HCT116 (cell line): ENCODE measurements around the gene NRN1. TPM values are rescaled to one million over a fixed set of nuclear protein-coding genes. Genes with fewer than 3 reads are reported as not detected.
A peak's percentile ranks its signal among the peaks of the same experiment; 100 is the strongest.
"Not testable (repeated sequence)": the region's sequence is repeated elsewhere in the genome, so short reads cannot be mapped to it uniquely, and the experiment has no call there.

Experiments
- ATAC-seq: fragments of 200-7000 bp; cut with Tn5 transposase; 2 replicates; pipeline ENCODE4 v1.9.1; 2020; ENCODE audit warnings: mild to moderate bottlenecking, moderate library complexity
- BruUV-seq: library from RNA; stranded (reverse); fragments of 400-500 nt; replicated peaks from 2 replicates; lab custom pipeline; 2021; lab: Mats Ljungman, UMichigan
- CTCF ChIA-PET: fragments of 300-600 bp; sonication (Branson Sonifier 250); formaldehyde crosslinking; loops from one replicate; lab custom pipeline; 2021; ENCODE audit warnings: antibody characterized with exemption; lab: Charles Lee
- POLR2A ChIA-PET: fragments of 300-600, 350-600 bp; sonication (Branson Sonifier 250); formaldehyde crosslinking; loops from one replicate; lab custom pipeline; 2021; ENCODE audit warnings: antibody characterized with exemption; lab: Charles Lee
- RAD21 ChIA-PET, 2 experiments: fragments of 300-600 bp; sonication (Branson Sonifier 250); formaldehyde crosslinking; loops; one replicate each; lab custom pipeline; 2023; ENCODE audit warnings: low total read pairs in 2 of 2; ENCODE audit not compliant: uncharacterized antibody in 2 of 2, unreplicated experiment in 2 of 2, low non-redundant PET in 1 of 2; lab: Charles Lee
- DNase-seq: peaks from one replicate; pipeline ENCODE4 v3.0.0-alpha.2; 2010; ENCODE audit warnings: low read depth, low spot score
- H2AFZ ChIP-seq: fragments of 200-600 bp; shearing (Covaris generic), sonication (generic); 2 replicates; pipeline ENCODE4 v1.6.1; 2017; ENCODE audit warnings: low read depth, mixed run types, mixed read lengths, antibody characterized with exemption, low read length; ENCODE audit not compliant: poor library complexity, severe bottlenecking
- H3K27ac ChIP-seq: 2 replicates; pipeline ENCODE4 v1.5.1; 2012; ENCODE audit warnings: low read depth, low read length
- H3K27me3 ChIP-seq: fragments of 200-600 bp; sonication (generic); 2 replicates; pipeline ENCODE4 v1.6.1; 2016; ENCODE audit warnings: mixed run types, low read length, mixed read lengths; ENCODE audit not compliant: insufficient read depth
- H3K36me3 ChIP-seq, 2 experiments: fragments of 200-500 bp in 1 of 2; fragments of 200-600 bp in 1 of 2; sonication (Bioruptor generic) in 1 of 2; sonication (generic) in 1 of 2; 2 replicates each; pipeline versions ENCODE4 v1.5.1 to v1.6.1; 2014 to 2016; ENCODE audit warnings: low read length in 2 of 2, inconsistent platforms in 1 of 2, mixed read lengths in 1 of 2, mixed run types in 1 of 2; ENCODE audit not compliant: insufficient read depth in 2 of 2, control insufficient read depth in 1 of 2
- H3K4me1 ChIP-seq, 2 experiments: fragments of 200-600 bp in 1 of 2; sonication (generic) in 1 of 2; 2 replicates each; pipeline versions ENCODE4 v1.5.1 to v1.6.1; 2012 to 2017; ENCODE audit warnings: low read length in 2 of 2, inconsistent platforms in 1 of 2, mild to moderate bottlenecking in 1 of 2, mixed read lengths in 1 of 2, mixed run types in 1 of 2, moderate library complexity in 1 of 2; ENCODE audit not compliant: insufficient read depth in 2 of 2, control insufficient read depth in 1 of 2
- H3K4me2 ChIP-seq: fragments of 200-600 bp; sonication (generic); 2 replicates; pipeline ENCODE4 v1.6.1; 2017; ENCODE audit warnings: mixed run types, low read length, mixed read lengths
- H3K4me3 ChIP-seq, 2 experiments: fragments of 200-600 bp in 1 of 2; sonication (generic) in 1 of 2; replicated peaks in 1 of 2; 2 replicates each; pipeline ENCODE4 v1.5.1; 2011 to 2016; ENCODE audit warnings: low read length in 2 of 2, control low read depth in 1 of 2, low read depth in 1 of 2, mild to moderate bottlenecking in 1 of 2, mixed read lengths in 1 of 2, mixed run types in 1 of 2
- H3K79me2 ChIP-seq: fragments of 200-600 bp; sonication (generic); 2 replicates; pipeline ENCODE4 v1.6.1; 2017; ENCODE audit warnings: mild to moderate bottlenecking, mixed run types, low read length, moderate library complexity, mixed read lengths; ENCODE audit not compliant: insufficient read depth
- H3K9ac ChIP-seq: fragments of 200-600 bp; sonication (generic); 2 replicates; pipeline ENCODE4 v1.6.1; 2016; ENCODE audit warnings: low read length, mixed read lengths
- H3K9me2 ChIP-seq: fragments of 200-600 bp; sonication (generic), shearing (Covaris generic); 2 replicates; pipeline ENCODE4 v1.6.1; 2017; ENCODE audit warnings: mixed run types, mild to moderate bottlenecking, moderate library complexity; ENCODE audit not compliant: insufficient read depth
- H3K9me3 ChIP-seq, 2 experiments: fragments of 200-500 bp in 1 of 2; fragments of 200-600 bp in 1 of 2; sonication (Bioruptor generic) in 1 of 2; sonication (generic) in 1 of 2; 2 replicates each; pipeline ENCODE4 v1.6.1; 2014 to 2017; ENCODE audit warnings: low read length in 2 of 2, mixed read lengths in 2 of 2, inconsistent platforms in 1 of 2, low read depth in 1 of 2, mild to moderate bottlenecking in 1 of 2, mixed run types in 1 of 2, moderate library complexity in 1 of 2; ENCODE audit not compliant: control insufficient read depth in 1 of 2, insufficient read depth in 1 of 2
- H4K20me1 ChIP-seq: fragments of 200-600 bp; sonication (generic), shearing (Covaris generic); 2 replicates; pipeline ENCODE4 v1.6.1; 2017; ENCODE audit warnings: mixed run types, mild to moderate bottlenecking, moderate library complexity; ENCODE audit not compliant: insufficient read depth
- CBX3 ChIP-seq: IDR thresholded peaks from 2 replicates; pipeline ENCODE4 v1.6.1; 2012; ENCODE audit warnings: low read depth
- EGR1 ChIP-seq: IDR thresholded peaks from 2 replicates; pipeline ENCODE4 v1.6.1; 2012; ENCODE audit warnings: low read depth
- FOSL1 ChIP-seq: IDR thresholded peaks from 2 replicates; pipeline ENCODE4 v1.6.1; 2012; ENCODE audit warnings: low read depth
- JUND ChIP-seq: IDR thresholded peaks from 2 replicates; pipeline ENCODE4 v1.6.1; 2012
- MAX ChIP-seq: IDR thresholded peaks from 2 replicates; pipeline ENCODE4 v1.6.1; 2012
- POLR2AphosphoS5 ChIP-seq: IDR thresholded peaks from 2 replicates; pipeline ENCODE4 v1.6.1; 2011; ENCODE audit warnings: mild to moderate bottlenecking, low read depth, low read length, moderate library complexity
- RAD21 ChIP-seq: IDR thresholded peaks from 2 replicates; pipeline ENCODE4 v1.6.1; 2012; ENCODE audit warnings: low read depth, mild to moderate bottlenecking
- SP1 ChIP-seq: IDR thresholded peaks from 2 replicates; pipeline ENCODE4 v1.6.1; 2012; ENCODE audit warnings: low read depth
- SRF ChIP-seq: IDR thresholded peaks from 2 replicates; pipeline ENCODE4 v1.6.1; 2012; ENCODE audit warnings: low read depth
- YY1 ChIP-seq: IDR thresholded peaks from 2 replicates; pipeline ENCODE4 v1.6.1; 2011; ENCODE audit warnings: low read length, low read depth, moderate library complexity, mild to moderate bottlenecking; ENCODE audit not compliant: insufficient replicate concordance; ENCODE audit errors: extremely low read depth
- ZNF274 ChIP-seq: fragments of 200-500 bp; sonication (Bioruptor generic); IDR thresholded peaks from 2 replicates; pipeline ENCODE4 v1.6.1; 2014; ENCODE audit warnings: mild to moderate bottlenecking, low read depth, low read length, inconsistent platforms
- intact Hi-C: fragments of 100-400 bp; cut with micrococcal nuclease; formaldehyde crosslinking; loops from 2 replicates; pipeline ENCODE4 v1.10.0; 2022
- total RNA-seq: library from RNA; stranded (reverse); gene quantifications from one replicate; pipeline ENCODE4 v1.2.1, GENCODE V29; 2021; ENCODE audit not compliant: unreplicated experiment
- TF ChIP-seq, protein P1 (sequence below): IDR thresholded peaks from 2 replicates; pipeline ENCODE4 v1.6.1; 2011; ENCODE audit warnings: mild to moderate bottlenecking, low read length, moderate library complexity; ENCODE audit not compliant: insufficient replicate concordance; ENCODE audit errors: extremely low read depth

The NRN1 gene
- total RNA-seq, 1 experiment from 2014 or later = not detected

DNA sequence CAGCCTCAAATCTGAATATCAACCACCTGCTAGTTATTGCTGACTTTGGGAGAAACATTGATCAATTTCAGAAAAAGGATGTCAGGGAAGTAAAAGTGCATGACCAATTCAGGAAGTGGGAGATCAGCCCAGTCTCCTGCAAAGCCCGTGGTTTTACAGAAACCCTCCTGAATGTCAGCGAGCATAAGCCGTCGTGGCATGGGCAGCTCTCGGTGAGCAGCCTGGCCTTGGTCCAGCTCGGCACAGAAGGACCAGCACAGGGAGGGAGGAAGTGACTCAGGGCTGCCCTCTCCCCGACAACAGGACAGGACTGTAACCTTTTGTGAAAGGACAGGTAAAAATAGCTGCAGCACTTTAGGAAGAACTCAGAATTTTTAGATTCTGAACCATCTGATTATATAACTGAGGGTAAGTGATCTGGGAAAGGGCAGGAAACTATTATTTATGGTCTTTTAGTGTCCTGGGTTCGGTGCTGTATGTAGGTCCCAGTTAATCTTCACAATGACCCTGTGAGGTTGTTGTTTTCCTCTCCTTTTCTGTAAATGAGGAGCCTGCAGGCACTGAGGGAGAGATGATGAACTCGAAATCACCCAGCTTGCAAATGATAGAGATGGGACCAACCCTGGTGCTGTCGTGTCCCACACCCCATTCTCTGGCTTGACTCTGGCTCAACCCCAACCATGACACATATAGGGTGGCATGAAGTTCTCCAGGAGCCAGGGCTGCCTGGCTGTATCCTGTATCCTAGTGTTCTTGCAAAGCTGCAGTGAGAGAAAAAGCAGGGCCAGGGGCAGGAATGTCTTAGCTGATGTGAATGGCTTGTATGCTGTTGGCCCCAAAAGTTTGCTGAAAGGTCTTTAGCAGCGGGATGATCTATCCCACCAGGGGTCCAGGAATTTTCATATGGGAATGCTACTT is 37.6 kb downstream of the NRN1 start:
- POLR2A ChIA-PET = interaction anchor here (0.7 kb wide), 1 partner anchor 10 kb away, joined by 3 read pairs; no protein-coding TSS in a partner anchor
- CTCF ChIA-PET = no interaction called here
- Histone ChIP-seq H3K9me2 (no peaks in the 10 kb centered on the region), H4K20me1 (no peaks in the 10 kb centered on the region; the same call in 1 of the 2 replicates), H3K4me3 (peak overlapping the region in 1 of 2 experiments; percentile 28; a peak in 2 of 4 replicates), H3K27me3 (no peaks in the 10 kb centered on the region), H3K9me3 (no peaks in the 10 kb centered on the region), H3K27ac (peak overlapping the region; percentile 19), H3K36me3 (no peaks in the 10 kb centered on the region), H2AFZ (peak overlapping the region; percentile 75), H3K79me2 (no peaks in the 10 kb centered on the region), H3K4me2 (peak overlapping the region; percentile 77), H3K4me1 (peaks cover 20 to 32% of the 10 kb centered on the region in 2 experiments), H3K9ac (0 out of 2 replicates have a peak overlapping the region, but pooled peaks have one; percentile 14)
- peak; percentile 55; the same call in 1 of the 2 replicates for TF ChIP-seq POLR2AphosphoS5
- TF ChIP-seq, protein P1, sequence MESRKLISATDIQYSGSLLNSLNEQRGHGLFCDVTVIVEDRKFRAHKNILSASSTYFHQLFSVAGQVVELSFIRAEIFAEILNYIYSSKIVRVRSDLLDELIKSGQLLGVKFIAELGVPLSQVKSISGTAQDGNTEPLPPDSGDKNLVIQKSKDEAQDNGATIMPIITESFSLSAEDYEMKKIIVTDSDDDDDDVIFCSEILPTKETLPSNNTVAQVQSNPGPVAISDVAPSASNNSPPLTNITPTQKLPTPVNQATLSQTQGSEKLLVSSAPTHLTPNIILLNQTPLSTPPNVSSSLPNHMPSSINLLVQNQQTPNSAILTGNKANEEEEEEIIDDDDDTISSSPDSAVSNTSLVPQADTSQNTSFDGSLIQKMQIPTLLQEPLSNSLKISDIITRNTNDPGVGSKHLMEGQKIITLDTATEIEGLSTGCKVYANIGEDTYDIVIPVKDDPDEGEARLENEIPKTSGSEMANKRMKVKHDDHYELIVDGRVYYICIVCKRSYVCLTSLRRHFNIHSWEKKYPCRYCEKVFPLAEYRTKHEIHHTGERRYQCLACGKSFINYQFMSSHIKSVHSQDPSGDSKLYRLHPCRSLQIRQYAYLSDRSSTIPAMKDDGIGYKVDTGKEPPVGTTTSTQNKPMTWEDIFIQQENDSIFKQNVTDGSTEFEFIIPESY = no peak
- 0 out of 2 replicates have a peak, but pooled peaks have one; percentile 52 for TF ChIP-seq SRF
- peak; percentile 67; the same call in 1 of the 2 replicates for TF ChIP-seq SP1
- peak; percentile 79 for TF ChIP-seq JUND
- TF ChIP-seq RAD21 = 0 out of 2 replicates have a peak, but pooled peaks have one; percentile 24
- TF ChIP-seq ZNF274 = no peak
- TF ChIP-seq YY1 = peak; percentile 15
- peak; percentile 75 for TF ChIP-seq FOSL1
- peak; percentile 79 for TF ChIP-seq MAX
- TF ChIP-seq EGR1 = no peak
- peak; percentile 60; the same call in 1 of the 2 replicates for TF ChIP-seq CBX3
- ATAC-seq (peak; percentile 89), DNase-seq (peak; percentile 35)
- no TSS peak for BruUV-seq
- intact Hi-C loops = loop anchor here (5.0 kb wide), 1 partner anchor 578 kb away; no protein-coding TSS in a partner anchor
- RAD21 ChIA-PET = no interaction called here

GRCh38 chr6:5968036-5968435 is 38.7 kb downstream of the NRN1 start:
- peak overlapping the region; percentile 40 for H3K4me2 ChIP-seq
- H2AFZ ChIP-seq, RAD21 ChIA-PET, H3K79me2 ChIP-seq, H3K27ac ChIP-seq, H3K9ac ChIP-seq, H3K9me2 ChIP-seq, BruUV-seq, H3K27me3 ChIP-seq, H3K36me3 ChIP-seq, H3K9me3 ChIP-seq, H4K20me1 ChIP-seq, DNase-seq, ATAC-seq, H3K4me3 ChIP-seq, POLR2A ChIA-PET: not testable (repeated sequence)
- H3K4me1 ChIP-seq = peaks cover 20 to 32% of the 10 kb centered on the region in 2 experiments
- intact Hi-C loops = loop anchor here (5.0 kb wide), 1 partner anchor 579 kb away; no protein-coding TSS in a partner anchor
- CTCF ChIA-PET = interaction anchor here (1.9 kb wide), 1 partner anchor 579 kb away, joined by 6 read pairs; no protein-coding TSS in a partner anchor
